GM18526 (cell line): Measurements from ENCODE around the gene LPAR3.

Experiments used
- POLR2A ChIP-seq: IDR thresholded peaks from 3 replicates; pipeline ENCODE4 v1.6.1; 2011; ENCODE audit not compliant: insufficient read length; ENCODE audit errors: extremely low read depth

The LPAR3 gene

DNA sequence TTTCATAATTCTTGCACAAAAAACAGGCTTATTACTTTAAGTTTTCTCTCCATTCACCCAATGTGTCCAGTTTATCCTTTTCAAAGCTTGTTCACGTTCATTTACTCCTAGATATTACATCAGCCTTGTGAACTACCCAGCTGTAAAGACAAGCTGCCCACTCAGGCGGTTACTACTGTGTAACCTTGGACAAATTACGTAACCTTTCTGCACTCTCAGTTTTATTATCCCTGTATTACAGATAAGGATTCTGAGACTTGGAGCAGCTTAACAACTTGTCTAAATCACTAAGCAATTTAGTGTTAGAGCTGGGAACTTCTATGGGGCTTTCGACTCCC lies 20.5 kb upstream of the LPAR3 start:
- TF ChIP-seq POLR2A = no peak

DNA sequence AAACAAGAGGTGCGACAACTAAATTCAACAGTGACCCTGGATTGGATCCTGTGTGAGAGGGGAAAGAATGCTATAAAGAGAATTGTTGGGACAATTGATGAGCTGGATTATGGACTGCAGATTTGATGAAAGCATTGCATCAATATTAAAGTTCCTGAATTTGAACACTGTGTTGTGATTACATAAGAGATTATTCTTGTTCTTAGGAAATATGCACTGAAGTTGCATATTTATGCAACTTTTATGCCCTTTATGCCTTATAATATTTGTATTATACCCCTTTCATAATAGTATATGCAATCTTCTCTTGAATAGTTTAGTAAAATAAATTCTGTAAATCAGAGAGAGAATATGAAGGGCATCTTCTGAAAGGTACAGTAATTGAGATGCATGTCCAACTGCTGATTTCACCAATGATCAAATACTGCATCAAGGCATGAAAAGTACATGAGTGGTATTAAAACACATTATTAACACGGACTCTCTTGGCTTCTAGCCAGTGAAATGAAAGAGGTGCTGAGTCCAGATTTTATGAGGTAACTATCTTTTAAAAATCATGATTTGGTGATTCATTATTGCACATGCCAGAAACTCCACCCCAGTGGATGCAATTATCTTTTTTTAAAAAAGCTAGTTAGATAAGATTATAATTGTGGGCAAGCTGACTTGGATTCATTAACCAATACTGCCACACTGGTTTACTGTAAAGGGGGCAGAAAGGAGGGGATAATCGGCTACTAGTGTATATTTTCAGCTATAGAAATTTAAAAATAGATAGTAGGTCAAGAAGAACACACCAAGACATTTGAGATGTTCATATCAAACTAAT lies 19.9 kb upstream of the LPAR3 start:
- no peak for TF ChIP-seq POLR2A

DNA sequence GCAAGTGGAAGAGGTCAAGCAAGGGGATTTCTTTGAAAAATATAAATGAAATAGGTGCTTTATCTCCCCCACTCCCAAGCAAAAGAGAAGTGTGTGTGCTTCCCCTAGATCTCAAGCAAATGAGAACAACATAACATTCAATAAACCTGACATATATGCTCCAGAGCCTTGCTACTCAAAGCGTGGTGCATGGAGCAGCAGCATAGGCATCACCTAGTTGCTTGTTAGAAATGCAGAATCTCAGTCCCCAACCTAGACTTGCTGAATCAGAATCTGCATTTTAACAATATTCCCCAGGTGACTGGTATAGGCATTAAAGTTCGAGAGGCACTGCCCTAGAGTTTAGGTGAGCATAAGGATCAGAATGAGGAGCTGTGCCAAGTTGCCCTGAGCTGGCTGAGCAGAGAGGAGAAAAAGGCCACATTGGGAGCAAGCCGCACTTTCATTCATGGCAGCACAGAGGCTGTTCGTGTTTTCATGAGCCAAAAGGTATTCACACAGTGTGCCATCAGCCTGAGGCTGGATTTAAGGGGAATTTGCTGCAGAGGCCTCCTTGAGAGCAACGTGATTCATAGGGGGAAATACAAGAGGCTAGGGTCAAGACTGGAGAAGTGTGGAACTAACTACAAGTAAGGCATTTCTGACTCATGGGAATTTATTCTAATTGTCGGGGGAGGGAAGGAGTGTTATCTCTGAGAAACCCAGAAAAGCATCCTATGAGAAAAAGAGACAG lies 14.3 kb upstream of the LPAR3 start:
- no peak for TF ChIP-seq POLR2A

DNA sequence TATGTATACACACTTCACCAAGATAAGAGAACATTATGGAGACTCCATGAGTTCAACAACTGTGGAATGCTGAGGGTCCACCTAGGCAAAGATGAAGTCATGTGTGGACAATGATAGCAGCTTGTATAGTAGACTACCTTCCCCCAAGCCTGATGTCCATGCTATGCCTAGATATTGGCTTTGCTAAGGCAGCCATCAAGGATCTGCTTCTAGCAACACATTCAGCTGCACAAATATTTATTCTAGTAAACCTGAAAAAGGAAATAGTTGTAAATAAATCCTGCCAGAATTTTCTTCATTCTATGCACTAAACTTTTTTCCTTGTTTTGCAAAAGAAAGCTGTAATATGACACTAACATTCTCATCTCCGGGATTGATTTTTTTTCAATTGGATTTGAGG lies 7.0 kb upstream of the LPAR3 start:
- no peak for TF ChIP-seq POLR2A

DNA sequence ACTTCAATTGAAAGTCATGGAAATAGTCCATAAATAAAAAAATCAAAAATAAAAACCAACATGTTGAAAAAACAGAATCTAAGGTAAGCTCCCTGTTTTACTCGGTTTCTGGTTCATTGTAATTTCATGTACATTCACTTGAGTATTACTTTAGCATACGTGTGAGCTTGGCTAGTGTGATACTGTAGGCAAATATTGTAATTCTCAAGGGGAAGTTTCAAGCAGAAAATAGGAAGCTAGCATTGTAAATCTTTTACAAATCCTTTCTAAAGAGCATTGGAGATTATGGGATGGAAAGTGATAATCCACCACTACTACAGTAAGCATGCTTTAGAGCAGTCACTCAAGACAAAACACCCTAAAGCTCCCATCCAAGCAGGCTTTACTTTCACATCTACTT lies 3.3 kb upstream of the LPAR3 start:
- no peak for TF ChIP-seq POLR2A

DNA sequence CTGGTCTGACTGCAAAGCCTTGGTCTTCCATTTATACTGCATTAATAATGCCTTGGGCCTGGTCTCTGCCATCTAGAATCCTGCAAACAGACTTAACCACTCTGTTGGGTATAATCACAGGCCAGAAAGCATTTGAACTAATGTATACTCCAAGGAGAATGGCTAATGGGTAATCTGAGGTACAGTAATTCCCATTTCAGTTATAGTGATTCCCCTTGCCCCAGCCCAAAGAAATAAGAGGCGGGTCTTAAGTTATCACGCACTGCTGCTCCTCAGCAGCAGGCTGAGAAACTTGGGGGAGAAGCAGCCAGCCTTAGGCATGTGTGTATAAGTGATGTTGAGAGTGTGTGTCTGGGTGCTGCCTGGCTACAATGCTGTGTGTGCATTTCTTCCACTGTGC lies 2.4 kb downstream of the LPAR3 start:
- no peak for TF ChIP-seq POLR2A

DNA sequence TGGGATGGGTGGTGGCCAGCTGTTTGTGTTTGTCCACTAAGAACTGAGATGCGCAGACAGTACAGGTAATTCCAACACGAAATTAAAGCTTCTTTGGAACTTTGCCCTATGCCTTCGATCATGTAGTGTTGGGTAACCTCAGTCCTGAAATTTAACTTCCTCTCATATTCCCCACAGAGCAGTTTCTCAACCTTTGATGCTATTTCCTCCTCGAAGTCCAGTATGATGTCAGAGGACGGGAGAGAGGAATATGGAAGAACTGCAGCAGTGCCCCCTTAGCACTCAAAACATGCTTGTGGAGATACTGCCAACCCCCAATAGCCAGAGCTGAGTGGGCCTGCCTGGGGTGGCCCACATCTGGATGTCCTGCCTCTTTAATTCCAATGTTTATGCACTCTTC lies 3.6 kb downstream of the LPAR3 start:
- TF ChIP-seq POLR2A = no peak

DNA sequence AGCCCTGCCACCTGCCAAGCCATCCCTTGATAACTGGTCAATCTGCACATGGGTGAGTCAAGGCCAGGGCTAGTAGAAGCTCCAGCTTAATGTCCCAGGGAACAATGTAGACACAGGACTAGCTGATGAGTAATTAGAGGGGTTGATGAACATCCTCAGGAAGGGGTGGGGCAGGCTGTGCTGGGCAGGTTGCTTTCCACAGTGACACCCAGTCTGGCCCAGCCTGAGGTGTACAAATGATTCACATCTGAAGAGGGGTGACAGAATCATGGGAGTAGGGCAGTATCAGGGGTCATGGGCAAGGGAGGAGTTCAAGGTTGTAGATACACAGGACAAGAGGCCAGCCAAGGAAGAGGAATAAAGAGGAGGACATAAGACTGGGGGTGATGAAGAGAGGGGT lies 4.3 kb downstream of the LPAR3 start:
- TF ChIP-seq POLR2A = no peak

DNA sequence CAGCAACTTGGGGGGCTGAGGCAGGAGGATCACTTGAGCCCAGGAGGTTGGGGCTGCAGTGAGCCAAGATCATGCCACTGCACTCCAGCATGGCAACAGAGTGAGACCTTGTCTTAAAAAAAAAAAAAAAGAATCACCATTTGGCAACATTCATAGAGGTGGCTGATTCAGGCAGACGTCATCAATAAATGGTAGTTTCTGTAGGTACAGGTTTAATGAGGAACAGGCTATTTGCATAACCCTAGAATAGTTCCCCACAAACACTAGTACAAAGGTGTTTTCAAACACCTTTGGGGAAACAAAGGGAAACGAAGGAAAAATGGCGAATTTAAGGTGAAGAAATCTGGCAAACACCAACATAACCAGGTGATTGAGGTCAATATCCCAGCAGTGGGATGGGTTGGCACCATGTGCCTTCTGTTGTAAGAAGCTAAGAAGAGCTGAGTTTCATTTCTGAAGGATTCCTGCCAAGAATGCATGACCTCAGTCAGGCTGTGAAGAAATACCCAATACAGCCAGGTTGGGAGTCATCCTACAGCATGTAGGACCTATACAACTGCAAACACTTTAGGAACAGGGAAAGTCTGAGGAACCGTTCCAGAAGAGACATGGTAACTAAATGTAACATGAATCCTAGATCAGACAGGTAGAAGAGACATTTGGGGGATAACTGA lies 5.6 kb downstream of the LPAR3 start:
- no peak for TF ChIP-seq POLR2A

DNA sequence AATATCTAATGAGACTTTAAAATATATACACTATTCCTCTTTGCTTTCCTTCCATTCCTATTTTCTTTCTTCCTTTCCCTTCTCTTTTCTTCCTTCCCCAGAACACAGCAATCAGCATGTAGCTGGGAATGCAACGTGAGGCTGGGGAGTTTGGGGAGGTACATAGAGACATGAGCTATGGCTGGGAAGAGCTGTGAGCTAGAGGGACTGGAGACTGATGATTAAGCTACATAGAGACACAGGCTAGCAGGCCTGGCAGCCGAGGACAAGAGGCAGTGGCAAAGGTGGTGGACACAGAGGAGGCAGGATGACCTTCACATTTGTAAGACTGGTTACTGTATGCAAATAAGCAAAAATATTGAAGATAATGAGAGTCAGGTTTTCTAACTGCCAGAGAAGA lies 7.5 kb downstream of the LPAR3 start:
- TF ChIP-seq POLR2A = no peak

DNA sequence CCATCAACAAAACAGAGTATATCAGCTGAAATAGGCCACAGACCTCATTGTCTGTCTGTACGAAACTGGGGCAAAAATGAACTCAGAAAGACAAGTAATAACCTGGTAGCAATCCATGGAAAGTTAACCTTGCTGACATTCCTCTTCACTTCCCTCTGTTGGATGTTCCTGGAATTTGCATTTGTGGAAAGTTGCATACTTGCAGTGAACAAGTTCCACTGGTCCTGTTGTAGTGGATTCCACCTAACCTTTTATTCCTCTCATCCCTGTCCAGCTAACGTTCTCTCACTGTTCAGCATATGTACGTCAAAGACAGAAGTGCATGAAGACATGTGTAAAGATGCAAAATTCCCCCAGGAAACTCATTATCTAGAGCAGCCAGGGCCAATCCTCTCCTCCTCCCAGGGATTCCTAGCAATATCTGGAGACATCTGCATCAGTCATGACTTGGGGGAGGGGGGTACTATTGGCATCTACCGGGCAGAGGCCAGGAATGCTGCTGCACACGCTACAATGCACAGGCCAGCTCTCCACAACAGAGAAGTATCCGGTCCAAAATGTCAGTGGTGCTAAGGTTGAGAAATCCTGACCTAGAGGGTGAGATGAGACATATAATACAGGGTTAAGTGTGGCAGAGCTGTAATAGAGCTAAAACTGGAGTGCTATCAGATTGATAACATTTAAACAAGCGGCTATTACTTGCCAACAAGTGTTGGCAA lies 8.2 kb downstream of the LPAR3 start:
- no peak for TF ChIP-seq POLR2A

DNA sequence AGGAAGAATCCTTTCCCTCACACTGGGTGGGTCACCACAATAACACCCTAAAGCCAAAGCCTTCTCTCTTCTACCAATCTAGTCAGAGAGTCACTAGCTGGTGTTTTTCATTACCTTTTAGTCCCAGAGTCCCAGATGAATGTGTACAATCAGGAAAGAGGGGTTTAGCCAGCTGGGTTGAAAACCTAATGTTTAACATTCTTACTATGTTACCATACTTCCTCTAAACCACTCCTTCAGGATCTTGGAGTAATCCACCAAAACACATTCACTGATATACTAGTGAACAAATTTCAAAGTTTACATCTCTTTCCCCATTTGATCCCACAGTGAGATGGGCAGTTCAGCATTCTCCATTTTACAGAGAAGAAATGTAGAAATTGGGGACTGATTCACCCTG lies 9.7 kb downstream of the LPAR3 start:
- TF ChIP-seq POLR2A = no peak

DNA sequence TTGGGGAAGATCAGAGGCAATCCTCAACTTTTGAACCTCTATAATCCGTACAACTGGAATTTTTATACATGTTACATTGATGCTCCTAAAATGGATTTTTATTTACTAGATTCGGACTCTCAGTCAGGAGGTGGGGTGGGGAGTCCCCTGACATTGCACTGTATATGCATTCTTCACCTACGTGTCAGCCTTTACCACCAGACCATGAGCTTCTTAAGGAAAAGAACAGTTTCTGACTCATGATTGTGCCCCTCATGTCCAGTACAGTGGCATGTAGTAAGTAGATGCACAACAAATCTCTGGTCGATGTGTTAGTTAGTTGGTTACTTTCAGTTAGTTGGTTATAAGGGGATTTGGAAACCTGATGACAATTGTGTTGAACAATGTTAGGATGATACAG lies 15.4 kb downstream of the LPAR3 start:
- TF ChIP-seq POLR2A = no peak

DNA sequence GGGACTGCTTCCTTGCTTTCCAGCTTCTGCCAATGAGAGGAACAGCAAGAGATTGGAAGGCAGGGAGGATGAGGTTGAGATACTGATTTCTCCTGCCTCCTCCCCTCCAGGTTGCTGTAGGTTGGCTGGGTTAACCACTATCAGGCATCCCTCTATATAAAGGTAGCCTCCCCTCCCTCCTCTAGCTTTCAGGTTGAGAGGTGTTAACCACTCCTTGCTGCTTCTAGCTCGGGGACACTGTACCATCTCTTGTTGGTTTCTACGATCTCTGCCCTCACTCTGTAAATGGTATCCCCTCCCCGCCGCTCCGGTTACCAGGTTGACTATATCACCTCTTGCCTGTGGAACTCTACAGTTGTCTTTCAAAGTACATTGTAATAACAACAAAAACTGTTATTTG lies 16.7 kb downstream of the LPAR3 start:
- no peak for TF ChIP-seq POLR2A

DNA sequence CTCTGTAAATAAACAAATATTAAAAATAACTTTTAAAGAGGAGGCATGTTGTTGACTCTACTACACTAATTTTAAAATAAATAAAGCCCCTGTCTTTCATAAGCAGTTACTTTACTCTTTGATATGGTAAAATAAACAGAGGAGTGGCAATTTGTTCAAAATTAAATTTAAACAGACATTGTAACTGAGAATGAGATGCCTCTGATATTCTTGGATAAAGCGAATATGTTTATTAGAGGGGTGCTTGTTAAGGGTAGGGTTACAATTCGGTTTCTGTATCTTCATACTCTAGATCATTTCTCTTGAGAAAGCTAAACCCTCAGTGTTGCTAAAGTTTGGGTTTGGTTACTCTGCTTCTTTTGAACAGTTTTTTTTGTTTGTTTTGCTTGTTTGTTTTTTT lies 19.6 kb downstream of the LPAR3 start:
- TF ChIP-seq POLR2A = no peak
